Keratinocyte (primary cell): ENCODE measurements around the gene PPP1R3F. TPM values are rescaled to one million over a fixed set of nuclear protein-coding genes. Genes with fewer than 3 reads are reported as not detected.
A peak's percentile ranks its signal among the peaks of the same experiment; 100 is the strongest.

Experiments
- DNase-seq: peaks from one replicate; pipeline ENCODE4 v3.0.0-alpha.2; 2011; ENCODE audit warnings: low read depth, missing footprints, low spot score
- FAIRE-seq: peaks from 2 replicates; lab custom pipeline; 2011; peaks lifted over from hg19 to GRCh38; lab: Jason Lieb, UNC
- H2AFZ ChIP-seq: 2 replicates; pipeline ENCODE4 v1.6.0; 2012; ENCODE audit warnings: low read length, control low read depth, inconsistent platforms; ENCODE audit not compliant: control insufficient read depth
- H3K27ac ChIP-seq: 2 replicates; pipeline ENCODE4 v1.5.1; 2011; ENCODE audit warnings: low read length; ENCODE audit not compliant: control insufficient read depth, insufficient read depth
- H3K27me3 ChIP-seq: 3 replicates; pipeline ENCODE4 v1.6.0; 2011; ENCODE audit warnings: low read length; ENCODE audit not compliant: control insufficient read depth, insufficient read depth; ENCODE audit errors: extremely low read depth
- H3K36me3 ChIP-seq, 2 experiments: 2 replicates in 1 of 2; 3 replicates in 1 of 2; pipeline ENCODE4 v1.5.1; 2011; ENCODE audit warnings: low read length in 2 of 2, mild to moderate bottlenecking in 1 of 2; ENCODE audit not compliant: control insufficient read depth in 2 of 2, insufficient read depth in 2 of 2; ENCODE audit errors: extremely low read depth in 1 of 2
- H3K4me1 ChIP-seq: 3 replicates; pipeline ENCODE4 v1.5.1; 2011; ENCODE audit warnings: low read length; ENCODE audit not compliant: control insufficient read depth, insufficient read depth; ENCODE audit errors: extremely low read depth
- H3K4me2 ChIP-seq: 3 replicates; pipeline ENCODE4 v1.6.0; 2011; ENCODE audit warnings: low read depth, low read length; ENCODE audit not compliant: control insufficient read depth, insufficient read depth; ENCODE audit errors: extremely low read depth
- H3K4me3 ChIP-seq, 3 experiments: fragments of 200-600 bp in 1 of 3; sonication (generic) in 1 of 3; 2 replicates in 2 of 3; 3 replicates in 1 of 3; pipeline ENCODE4 v1.5.1; 2011 to 2016; ENCODE audit warnings: low read length in 3 of 3, mild to moderate bottlenecking in 3 of 3, control low read depth in 2 of 3, inconsistent platforms in 1 of 3, low read depth in 1 of 3, mixed read lengths in 1 of 3, mixed run types in 1 of 3, moderate library complexity in 1 of 3; ENCODE audit not compliant: control insufficient read depth in 2 of 3, insufficient read depth in 2 of 3; ENCODE audit errors: extremely low read depth in 1 of 3
- H3K79me2 ChIP-seq: 2 replicates; pipeline ENCODE4 v1.6.0; 2012; ENCODE audit warnings: low read length; ENCODE audit not compliant: control insufficient read depth, insufficient read depth
- H3K9ac ChIP-seq: 3 replicates; pipeline ENCODE4 v1.6.0; 2011; ENCODE audit warnings: low read length; ENCODE audit not compliant: control insufficient read depth, insufficient read depth; ENCODE audit errors: extremely low read depth
- H3K9me1 ChIP-seq: 3 replicates; pipeline ENCODE4 v1.6.0; 2011; ENCODE audit warnings: low read length; ENCODE audit not compliant: control insufficient read depth, insufficient read depth; ENCODE audit errors: extremely low read depth
- H3K9me3 ChIP-seq: 2 replicates; pipeline ENCODE4 v1.5.1; 2012; ENCODE audit warnings: low read depth, low read length; ENCODE audit not compliant: control insufficient read depth
- H4K20me1 ChIP-seq: 3 replicates; pipeline ENCODE4 v1.6.0; 2011; ENCODE audit warnings: low read length; ENCODE audit not compliant: control insufficient read depth, insufficient read depth; ENCODE audit errors: extremely low read depth
- EZH2 ChIP-seq: IDR thresholded peaks from one replicate; pipeline ENCODE4 v1.6.1; 2012; ENCODE audit warnings: inconsistent platforms, mild to moderate bottlenecking, low read length, moderate library complexity
- dilution Hi-C: fragments of 300-500 bp; cut with MboI; formaldehyde crosslinking; loops from one replicate; pipeline ENCODE4 v1.7.0; 2020; ENCODE audit warnings: low sequenced_read_pairs; ENCODE audit not compliant: extremely low pct_ligation_motif_present
- polyA plus RNA-seq, 5 experiments: library from polyadenylated mRNA; depleted of rRNA in 3 of 5; stranded (reverse) in 3 of 5; stranded (forward) in 1 of 5; unstranded in 1 of 5; fragments of >200 nt; gene quantifications; 1 replicate in 1 of 5; 2 replicates in 3 of 5; 3 replicates in 1 of 5; pipeline versions ENCODE4 v1.2.1 to v1.2.3, GENCODE V29; 2011 to 2012; ENCODE audit warnings: missing spikeins in 2 of 5, low read depth in 1 of 5, low replicate concordance in 1 of 5
- TF ChIP-seq, protein P1 (sequence below), 3 experiments: IDR thresholded peaks in 1 of 3; conservative IDR thresholded peaks in 1 of 3; optimal IDR thresholded peaks in 1 of 3; 2 replicates in 2 of 3; 3 replicates in 1 of 3; pipeline versions ENCODE3 to v1.5.1; 2011; ENCODE audit warnings: low read length in 3 of 3, mild to moderate bottlenecking in 3 of 3, moderate library complexity in 2 of 3, control low read depth in 1 of 3, inconsistent platforms in 1 of 3; ENCODE audit not compliant: insufficient read depth in 2 of 3; ENCODE audit errors: extremely low read depth in 1 of 3

Gene PPP1R3F
- polyA plus RNA-seq, 1 donor (not counting 4 experiments of a cell fraction or from before 2014, with no cell fraction given) = 0.29 TPM

DNA sequence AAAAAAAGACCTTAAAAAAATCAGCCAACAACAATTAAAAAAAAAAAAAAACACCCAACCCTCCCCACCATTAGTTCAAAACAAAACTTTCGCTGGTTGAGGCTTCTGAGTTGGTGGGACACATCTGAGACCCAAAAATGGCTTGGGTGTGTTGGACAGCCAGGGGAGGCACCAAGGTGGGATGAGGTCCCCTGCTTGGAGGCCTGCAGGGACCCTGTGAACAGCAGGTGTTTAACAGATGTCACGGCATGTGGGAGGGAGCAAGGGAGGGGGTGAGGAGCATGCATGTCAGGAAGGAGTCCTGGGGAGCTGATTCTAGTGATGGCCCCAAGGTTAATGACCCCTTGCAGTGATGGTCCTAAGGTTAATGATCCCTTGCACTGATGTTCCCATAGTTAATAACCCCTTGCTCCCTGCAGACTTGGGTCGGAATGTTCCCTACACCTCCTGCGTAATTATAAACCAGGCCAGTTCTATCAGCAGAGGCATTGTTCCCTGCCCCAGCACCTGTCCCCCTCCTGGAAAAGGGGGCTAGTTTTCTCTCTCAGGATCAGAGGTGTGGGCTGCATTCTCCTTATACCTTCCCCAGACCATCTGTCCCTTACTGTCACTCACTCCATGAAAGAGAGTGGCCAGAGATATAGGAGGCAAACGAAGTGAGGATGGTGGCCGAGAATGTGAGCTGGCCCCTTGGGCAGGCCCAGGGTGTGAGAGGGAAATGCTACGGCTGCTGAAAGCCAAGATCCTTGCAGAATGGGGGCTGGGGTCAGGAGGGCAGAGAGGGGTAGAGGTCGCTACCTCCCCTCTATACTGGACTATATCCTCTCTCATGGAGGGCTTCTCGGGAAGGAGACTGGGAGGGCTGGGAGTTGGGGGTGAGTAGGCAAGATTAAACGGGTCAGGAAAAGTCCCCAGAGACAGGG is 2.8 kb upstream of the PPP1R3F start:
- no peak for DNase-seq
- Histone ChIP-seq H3K27ac (no peak overlapping the region), H4K20me1 (no peaks in the 10 kb centered on the region), H2AFZ (no peak overlapping the region), H3K9ac (no peak overlapping the region), H3K9me3 (no peaks in the 10 kb centered on the region), H3K4me2 (no peak overlapping the region), H3K79me2 (no peaks in the 10 kb centered on the region), H3K36me3 (no peaks in the 10 kb centered on the region), H3K4me1 (peaks cover 10% of the 10 kb centered on the region), H3K27me3 (no peaks in the 10 kb centered on the region), H3K4me3 (no peak overlapping the region), H3K9me1 (no peaks in the 10 kb centered on the region)
- FAIRE-seq = no peak
- no peak for TF ChIP-seq EZH2
- TF ChIP-seq, protein P1, sequence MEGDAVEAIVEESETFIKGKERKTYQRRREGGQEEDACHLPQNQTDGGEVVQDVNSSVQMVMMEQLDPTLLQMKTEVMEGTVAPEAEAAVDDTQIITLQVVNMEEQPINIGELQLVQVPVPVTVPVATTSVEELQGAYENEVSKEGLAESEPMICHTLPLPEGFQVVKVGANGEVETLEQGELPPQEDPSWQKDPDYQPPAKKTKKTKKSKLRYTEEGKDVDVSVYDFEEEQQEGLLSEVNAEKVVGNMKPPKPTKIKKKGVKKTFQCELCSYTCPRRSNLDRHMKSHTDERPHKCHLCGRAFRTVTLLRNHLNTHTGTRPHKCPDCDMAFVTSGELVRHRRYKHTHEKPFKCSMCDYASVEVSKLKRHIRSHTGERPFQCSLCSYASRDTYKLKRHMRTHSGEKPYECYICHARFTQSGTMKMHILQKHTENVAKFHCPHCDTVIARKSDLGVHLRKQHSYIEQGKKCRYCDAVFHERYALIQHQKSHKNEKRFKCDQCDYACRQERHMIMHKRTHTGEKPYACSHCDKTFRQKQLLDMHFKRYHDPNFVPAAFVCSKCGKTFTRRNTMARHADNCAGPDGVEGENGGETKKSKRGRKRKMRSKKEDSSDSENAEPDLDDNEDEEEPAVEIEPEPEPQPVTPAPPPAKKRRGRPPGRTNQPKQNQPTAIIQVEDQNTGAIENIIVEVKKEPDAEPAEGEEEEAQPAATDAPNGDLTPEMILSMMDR (optimal IDR thresholded peaks at IDR 0.05 in 1 of 3, IDR thresholded peaks at IDR 0.05 in 1 of 3, conservative IDR thresholded peaks at IDR 0.05 in 1 of 3; ENCODE audit: extremely low read depth in 1 of 3, insufficient read depth in 2 of 3, low read length in 3 of 3) = no peak
- dilution Hi-C loops = no loop called here

DNA sequence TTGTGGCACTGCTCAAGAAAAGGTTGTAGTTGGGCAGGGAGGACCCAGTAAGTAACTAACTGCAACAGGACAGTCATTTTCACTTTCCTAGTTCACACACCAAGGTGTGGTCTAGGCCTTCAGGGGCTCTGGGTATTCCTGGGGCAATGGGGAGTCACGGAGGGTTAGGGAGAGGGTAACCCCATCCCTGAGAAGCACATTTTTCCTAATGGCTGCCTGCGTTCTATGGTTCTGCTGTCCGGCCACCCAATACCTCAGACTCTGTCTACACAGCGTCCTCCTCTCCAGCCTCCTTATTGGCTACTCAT is 937 bp upstream of the PPP1R3F start:
- no peaks in the 10 kb centered on the region for H3K9me1 ChIP-seq
- peak overlapping the region; percentile 63 for H3K27ac ChIP-seq
- H3K27me3 ChIP-seq = no peaks in the 10 kb centered on the region
- no peaks in the 10 kb centered on the region for H3K36me3 ChIP-seq
- DNase-seq (no peak), FAIRE-seq (no peak)
- H4K20me1 ChIP-seq = no peaks in the 10 kb centered on the region
- peak overlapping the region; percentile 49 to 80 (median 62) for H3K4me3 ChIP-seq
- H3K9me3 ChIP-seq = no peaks in the 10 kb centered on the region
- H3K9ac ChIP-seq = peak overlapping the region; percentile 89
- peaks cover 2% of the 10 kb centered on the region for H3K79me2 ChIP-seq
- H3K4me1 ChIP-seq = peaks cover 14% of the 10 kb centered on the region
- peak overlapping the region; percentile 86 for H2AFZ ChIP-seq
- H3K4me2 ChIP-seq = peak overlapping the region; percentile 88
- TF ChIP-seq, protein P1 (optimal IDR thresholded peaks at IDR 0.05 in 1 of 3, IDR thresholded peaks at IDR 0.05 in 1 of 3, conservative IDR thresholded peaks at IDR 0.05 in 1 of 3; ENCODE audit: extremely low read depth in 1 of 3, insufficient read depth in 2 of 3, low read length in 3 of 3) = no peak
- no peak for TF ChIP-seq EZH2
- dilution Hi-C loops = no loop called here
